Right cardiac atrium (tissue), 5 donors: ENCODE data around the gene APMAP. TPM values are rescaled to one million over a fixed set of nuclear protein-coding genes. Genes with fewer than 3 reads are reported as not detected.

Experiments
- ATAC-seq, 2 donors: fragments of 200-7000 bp; cut with Tn5 transposase; one replicate each; pipeline versions ENCODE4 v1.8.0 to v1.9.1; 2020; ENCODE audit warnings: moderate library complexity in 2 of 2, mild to moderate bottlenecking in 1 of 2
- DNase-seq, 3 donors: peaks; one replicate each; pipeline ENCODE4 v3.0.0-alpha.2; 2020
- H3K27ac ChIP-seq: one replicate; pipeline ENCODE4 v1.5.1; 2013; ENCODE audit warnings: mild to moderate bottlenecking, low read length, control low read depth, moderate library complexity
- H3K27me3 ChIP-seq: one replicate; pipeline ENCODE4 v1.6.1; 2013; ENCODE audit not compliant: control insufficient read depth, insufficient read depth
- H3K4me1 ChIP-seq: one replicate; pipeline ENCODE4 v1.6.1; 2013; ENCODE audit warnings: low read length; ENCODE audit not compliant: control insufficient read depth, insufficient read depth
- H3K4me3 ChIP-seq: one replicate; pipeline ENCODE4 v1.5.1; 2013; ENCODE audit warnings: low read length, control low read depth
- H3K9me3 ChIP-seq: one replicate; pipeline ENCODE4 v1.6.1; 2013; ENCODE audit warnings: low read length; ENCODE audit not compliant: control insufficient read depth
- WGBS: extraction: QIAGEN DNeasy Blood & Tissue Kit; methylation state at CpG from one replicate; pipeline ENCODE4 v1.1.7; 2013; 5-methylcytosine and 5-hydroxymethylcytosine counted together
- intact Hi-C, 4 donors: fragments of 100-400 bp; cut with DNase I; formaldehyde crosslinking; loops; one replicate each; pipeline versions ENCODE4 v1.11.0 to v1.14.0; 2022 to 2023
- polyA plus RNA-seq: library from polyadenylated mRNA; stranded (reverse); fragments of 200-250 nt; gene quantifications from one replicate; pipeline ENCODE4 v1.2.3, GENCODE V29; 2013
- total RNA-seq, 4 donors: library from RNA; stranded (reverse); fragmentation: NEBNext Ultra II Directional; extraction: Animal tissue kit (Norgen Biotek cat#: 25700); gene quantifications; one replicate each; pipeline ENCODE4 v1.2.1, GENCODE V29; 2021
- donor health status: healthy with polysubstance abuse.
- donor health status: DM: no; HTN: yes; CAD: no.
- donor health status: DM: no; HTN: no; CAD: no.
- donor health status: DM: no; HTN: yes; CAD: no; lungs with severe emphysema.
- donor health status: DM: yes; HTN: yes; CAD: no.

APMAP gene
- total and polyA plus RNA-seq, 5 donors, result 28.0 to 35.1 (median 34.7) TPM

DNA sequence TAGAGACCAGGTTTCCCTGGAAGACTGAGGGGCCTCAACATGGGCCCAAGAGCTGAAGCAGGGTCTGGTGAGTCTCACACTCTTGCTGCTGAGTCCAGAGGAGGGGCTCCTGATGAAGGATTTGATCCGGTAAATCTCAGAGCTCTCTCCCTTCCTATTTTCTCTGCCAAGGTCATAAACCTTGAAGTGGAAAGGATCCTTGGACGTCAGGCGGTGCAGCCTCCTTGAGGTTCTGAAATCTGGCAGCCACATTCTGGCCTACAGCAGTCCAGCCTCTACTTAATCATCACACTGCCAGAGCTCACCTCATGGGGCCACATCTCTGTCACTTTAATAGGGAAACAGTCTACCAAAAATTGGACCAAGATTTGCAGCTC is 41.4 kb upstream of the APMAP start:
- Histone ChIP-seq H3K9me3 (no peaks in the 10 kb centered on the region), H3K4me3 (no peak overlapping the region), H3K27me3 (no peaks in the 10 kb centered on the region), H3K27ac (peak overlapping the region; percentile 46), H3K4me1 (peaks cover 34% of the 10 kb centered on the region)
- DNase-seq (no peak), ATAC-seq (no peak)
- WGBS, result 39% methylated on average over 3 of the region's 3 CpGs
- intact Hi-C loops, result no loop called here

GRCh38 chr20:25033265-25033923 is 40.8 kb upstream of the APMAP start:
- Histone ChIP-seq H3K9me3 (no peaks in the 10 kb centered on the region), H3K27ac (peak overlapping the region; percentile 68), H3K4me1 (peaks cover 29% of the 10 kb centered on the region), H3K27me3 (no peaks in the 10 kb centered on the region), H3K4me3 (no peak overlapping the region)
- ATAC-seq (peak in 1 of 2 donors; percentile 44), DNase-seq (no peak)
- intact Hi-C loops, result no loop called here
- WGBS, result 37% methylated on average over 6 of the region's 6 CpGs

GRCh38 chr20:25032478-25033264 is 40.1 kb upstream of the APMAP start:
- Histone ChIP-seq H3K27me3 (no peaks in the 10 kb centered on the region), H3K9me3 (no peaks in the 10 kb centered on the region), H3K4me3 (no peak overlapping the region), H3K27ac (peak overlapping the region; percentile 68), H3K4me1 (peaks cover 23% of the 10 kb centered on the region)
- DNase-seq (peak; percentile 87 to 94 (median 92)), ATAC-seq (peak; percentile 90 to 91)
- intact Hi-C loops, result no loop called here
- 39% methylated on average over 29 of the region's 29 CpGs for WGBS

- WGBS, result 77% methylated on average over 16 of the region's 16 CpGs
- peak in 1 of 2 donors; percentile 35 for ATAC-seq
Measured at GRCh38 chr20:25032065-25032477, 39.5 kb upstream of the APMAP start.

GRCh38 chr20:25031241-25031640 is 38.7 kb upstream of the APMAP start:
- Histone ChIP-seq H3K27me3 (no peaks in the 10 kb centered on the region), H3K27ac (no peak overlapping the region), H3K9me3 (no peaks in the 10 kb centered on the region), H3K4me3 (no peak overlapping the region), H3K4me1 (peaks cover 14% of the 10 kb centered on the region)
- intact Hi-C loops, result no loop called here
- no peak for DNase-seq
- no peak for ATAC-seq
- 93% methylated on average over 3 of the region's 3 CpGs for WGBS

More at GRCh38 chr20:25032065-25032477, 39.5 kb upstream of the APMAP start:
- no peak overlapping the region for H3K4me3 ChIP-seq
- intact Hi-C loops, result no loop called here
- H3K4me1 ChIP-seq, result peaks cover 17% of the 10 kb centered on the region
- peak overlapping the region; percentile 68 for H3K27ac ChIP-seq
- no peaks in the 10 kb centered on the region for H3K27me3 ChIP-seq
- peak in 1 of 3 donors; percentile 62 for DNase-seq
- no peaks in the 10 kb centered on the region for H3K9me3 ChIP-seq

- 89% methylated on average over 8 of the region's 8 CpGs for WGBS
- intact Hi-C loops, result no loop called here
- peaks cover 16% of the 10 kb centered on the region for H3K4me1 ChIP-seq
- ATAC-seq, result no peak
- no peaks in the 10 kb centered on the region for H3K9me3 ChIP-seq
- no peak overlapping the region for H3K4me3 ChIP-seq
- no peak for DNase-seq
- no peak overlapping the region for H3K27ac ChIP-seq
- no peaks in the 10 kb centered on the region for H3K27me3 ChIP-seq
Measured at GRCh38 chr20:25030649-25031207, 38.2 kb upstream of the APMAP start.

DNA sequence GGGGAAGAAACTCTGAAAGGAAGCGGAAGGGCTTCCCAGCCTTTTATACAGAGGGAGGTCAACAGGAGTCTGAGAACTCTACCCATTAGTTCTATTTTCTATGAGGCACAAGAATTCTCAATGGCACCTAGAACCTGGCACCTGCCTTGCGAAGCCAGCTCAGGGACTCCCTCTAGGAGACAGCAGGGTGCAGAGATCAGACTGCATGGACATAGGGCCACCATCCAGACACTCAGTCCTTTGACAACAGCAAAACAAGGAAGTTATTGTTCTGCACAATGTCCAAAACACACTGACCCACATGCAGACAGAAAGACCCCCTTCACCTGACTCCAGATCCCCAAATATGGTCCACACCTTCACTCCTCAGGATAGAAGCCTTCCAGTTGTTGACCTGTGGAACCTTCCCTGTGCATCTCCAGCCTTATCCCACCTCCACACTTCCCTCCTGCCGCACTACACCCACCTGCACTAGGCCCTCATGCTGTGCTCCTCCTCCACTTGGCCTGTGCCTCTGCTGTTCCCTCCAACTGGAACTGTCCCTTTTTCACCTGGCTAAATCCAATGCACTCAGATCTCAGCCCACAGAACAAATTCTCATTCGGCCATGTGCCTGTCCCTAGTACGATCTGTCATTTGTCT is 37.6 kb upstream of the APMAP start:
- H3K27ac ChIP-seq, result no peak overlapping the region
- no peak overlapping the region for H3K4me3 ChIP-seq
- H3K9me3 ChIP-seq, result no peaks in the 10 kb centered on the region
- peaks cover 19% of the 10 kb centered on the region for H3K4me1 ChIP-seq
- no peaks in the 10 kb centered on the region for H3K27me3 ChIP-seq
- ATAC-seq, result no peak
- WGBS, result 96% methylated on average over 5 of the region's 5 CpGs
- DNase-seq, result no peak
- intact Hi-C loops, result no loop called here

DNA sequence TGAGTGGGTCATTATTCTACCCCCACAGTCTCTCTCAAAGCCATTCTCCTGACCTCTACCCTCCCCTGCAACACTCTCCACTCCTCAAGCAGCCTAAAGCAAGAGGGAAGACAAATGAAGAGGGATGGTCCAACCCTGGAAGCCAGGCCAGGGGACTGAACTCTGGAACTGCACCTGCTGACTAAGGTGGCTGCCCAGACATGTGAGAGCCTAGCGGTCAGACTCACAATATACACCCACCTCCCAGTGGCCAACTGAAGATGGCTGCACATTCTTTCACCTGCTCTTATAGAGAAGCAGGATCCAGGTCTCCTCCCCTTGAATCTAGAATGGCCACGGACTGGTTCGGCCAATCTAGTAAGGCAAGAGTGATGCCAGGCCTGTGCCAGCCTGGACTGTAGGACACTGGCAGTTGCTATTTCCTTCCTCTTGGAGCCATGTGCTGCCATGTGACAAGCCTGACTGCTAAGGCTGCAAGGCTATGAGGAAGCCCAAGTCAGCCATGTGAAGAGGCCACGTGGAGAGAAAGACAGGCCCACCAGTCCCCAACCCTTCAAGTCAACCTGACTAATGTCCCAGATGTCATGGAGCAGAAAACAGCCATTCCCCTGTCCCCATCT is 33.5 kb upstream of the APMAP start:
- no peak for ATAC-seq
- H3K4me1 ChIP-seq, result peaks cover 5% of the 10 kb centered on the region

DNA sequence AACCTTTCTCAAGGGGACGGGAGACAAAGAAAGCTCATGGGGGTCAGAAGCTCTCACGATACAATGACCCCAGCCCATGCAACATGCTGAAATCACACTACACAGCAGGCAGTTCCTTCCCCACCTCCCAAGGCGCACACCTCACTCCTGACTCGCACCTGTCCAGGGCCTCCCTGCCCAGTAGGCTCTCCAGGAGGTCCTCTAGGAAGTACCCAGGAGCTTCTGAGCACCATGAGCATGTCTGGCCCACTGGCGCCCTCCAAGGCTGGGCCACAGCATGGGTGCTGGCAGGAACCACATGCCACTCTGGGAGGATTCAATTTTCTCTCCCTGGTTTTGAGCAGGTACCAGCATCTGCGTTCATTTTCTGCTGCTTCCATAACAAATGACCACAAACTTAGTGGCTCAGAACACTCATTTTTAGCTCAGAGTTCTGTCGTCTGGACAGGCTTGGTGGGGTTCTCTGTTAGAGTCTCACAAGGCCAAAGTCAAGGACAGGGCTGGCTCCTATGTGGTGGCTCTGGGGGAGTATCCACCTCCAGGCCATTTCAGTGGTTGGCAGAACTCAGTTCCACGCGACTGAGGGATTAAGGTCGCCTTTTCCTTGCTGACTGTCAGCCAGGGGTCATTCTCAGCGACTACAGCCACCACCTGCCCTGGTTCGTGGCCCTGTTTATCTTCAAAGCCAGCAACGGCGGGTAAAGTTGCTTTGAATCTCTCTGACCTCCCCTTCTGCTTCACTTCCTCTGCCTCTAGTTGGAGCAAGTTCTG is 32.7 kb upstream of the APMAP start:
- peaks cover 5% of the 10 kb centered on the region for H3K4me1 ChIP-seq
- no peak for DNase-seq
- 87% methylated on average over 14 of the region's 14 CpGs for WGBS
- no peak overlapping the region for H3K27ac ChIP-seq
- H3K4me3 ChIP-seq, result no peak overlapping the region
- ATAC-seq, result no peak
- H3K9me3 ChIP-seq, result no peaks in the 10 kb centered on the region
- no peaks in the 10 kb centered on the region for H3K27me3 ChIP-seq
- intact Hi-C loops, result no loop called here

More for the DNA sequence above, 33.5 kb upstream of the APMAP start:
- Histone ChIP-seq H3K27me3 (no peaks in the 10 kb centered on the region), H3K27ac (no peak overlapping the region), H3K9me3 (no peaks in the 10 kb centered on the region), H3K4me3 (no peak overlapping the region)
- no peak for DNase-seq
- intact Hi-C loops, result no loop called here
- WGBS, result 91% methylated on average over 4 of the region's 4 CpGs

DNA sequence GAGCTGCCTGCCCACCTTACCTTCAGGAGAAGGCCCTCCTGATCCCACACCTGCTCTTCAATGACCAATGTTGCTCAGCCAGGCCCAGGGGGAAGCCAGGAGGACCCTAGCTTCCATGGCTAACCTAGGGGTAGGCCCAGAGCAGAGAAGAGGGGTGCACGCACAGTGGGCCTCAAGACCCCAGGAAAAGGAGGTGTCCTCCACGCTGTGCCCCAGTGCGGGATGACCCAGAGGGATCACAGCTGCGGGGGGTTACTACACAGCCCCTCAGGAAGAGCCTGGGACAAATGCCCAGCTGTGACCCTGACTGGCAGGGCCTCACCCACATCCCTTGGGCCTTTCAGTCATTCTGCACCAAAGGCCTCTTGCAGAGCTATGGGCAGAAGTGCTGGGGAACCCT is 31.6 kb upstream of the APMAP start:
- DNase-seq, result no peak
- Histone ChIP-seq H3K27ac (no peak overlapping the region), H3K4me1 (peaks cover 5% of the 10 kb centered on the region), H3K9me3 (no peaks in the 10 kb centered on the region), H3K4me3 (no peak overlapping the region), H3K27me3 (no peaks in the 10 kb centered on the region)
- no peak for ATAC-seq
- WGBS, result 94% methylated on average over 4 of the region's 4 CpGs
- intact Hi-C loops, result no loop called here
